NCI-H774 (cell line): ENCODE results near the gene TWSG1.

Source experiments
- DNase-seq: peaks from one replicate; lab custom pipeline; 2025; lab: John Stamatoyannopoulos, UW

Gene TWSG1

GRCh38 chr18:9334329-9334972 lies at the start of gene TWSG1:
TWSG1 (plus strand) TSS chr18:9334773; CDS start chr18:9337230, 2,457 bp downstream.
- DNase-seq: peak; percentile 86

GRCh38 chr18:9285604-9286003 lies 49.0 kb upstream of the TWSG1 start:
- no peak for DNase-seq

- DNase-seq: no peak
Observed at GRCh38 chr18:9287036-9287435, 47.5 kb upstream of the TWSG1 start.

GRCh38 chr18:9289698-9290097 lies 44.9 kb upstream of the TWSG1 start:
- no peak for DNase-seq

- DNase-seq: no peak
Observed at GRCh38 chr18:9290156-9290555, 44.4 kb upstream of the TWSG1 start.

GRCh38 chr18:9292047-9292446 lies 42.5 kb upstream of the TWSG1 start:
- DNase-seq: no peak

GRCh38 chr18:9293948-9294347 lies 40.6 kb upstream of the TWSG1 start:
- no peak for DNase-seq

- no peak for DNase-seq
Observed at GRCh38 chr18:9296233-9297006, 38.2 kb upstream of the TWSG1 start.

GRCh38 chr18:9297007-9297393 lies 37.6 kb upstream of the TWSG1 start:
- no peak for DNase-seq

GRCh38 chr18:9304388-9305070 lies 30.0 kb upstream of the TWSG1 start:
- DNase-seq: no peak

- no peak for DNase-seq
Observed at GRCh38 chr18:9319333-9319732, 15.2 kb upstream of the TWSG1 start.

- no peak for DNase-seq
Observed at GRCh38 chr18:9321017-9321452, 13.5 kb upstream of the TWSG1 start.

- no peak for DNase-seq
Observed at GRCh38 chr18:9321736-9322135, 12.8 kb upstream of the TWSG1 start.

- DNase-seq: no peak
Observed at GRCh38 chr18:9322744-9323143, 11.8 kb upstream of the TWSG1 start.

- DNase-seq: no peak
Observed at GRCh38 chr18:9323750-9324445, 10.7 kb upstream of the TWSG1 start.

GRCh38 chr18:9325716-9326115 lies 8.9 kb upstream of the TWSG1 start:
- DNase-seq: no peak

- DNase-seq: no peak
Observed at GRCh38 chr18:9328776-9329175, 5.8 kb upstream of the TWSG1 start.

- DNase-seq: no peak
Observed at GRCh38 chr18:9329471-9329870, 5.1 kb upstream of the TWSG1 start.

- no peak for DNase-seq
Observed at GRCh38 chr18:9330419-9330818, 4.2 kb upstream of the TWSG1 start.

GRCh38 chr18:9333441-9334328 lies 888 bp upstream of the TWSG1 start:
- no peak for DNase-seq

- DNase-seq: no peak
Observed at GRCh38 chr18:9334973-9335696, 562 bp downstream of the TWSG1 start.
